NAMALWA (cell line): ENCODE data around the gene MYT1.

Experiments used
- DNase-seq: peaks from one replicate; pipeline ENCODE4 v3.0.0-alpha.2; 2015; ENCODE audit warnings: low spot score

MYT1 gene

GRCh38 chr20:64217539-64218221 is 53.4 kb downstream of the MYT1 start:
- no peak for DNase-seq

GRCh38 chr20:64219202-64219601 is 55.0 kb downstream of the MYT1 start:
- DNase-seq = no peak

GRCh38 chr20:64219730-64220129 is 55.5 kb downstream of the MYT1 start:
- DNase-seq = no peak

- DNase-seq = no peak
Measured at GRCh38 chr20:64220420-64220819, 56.2 kb downstream of the MYT1 start.

- no peak for DNase-seq
Measured at GRCh38 chr20:64220891-64221527, 56.8 kb downstream of the MYT1 start.

- DNase-seq = no peak
Measured at GRCh38 chr20:64222291-64222735, 58.1 kb downstream of the MYT1 start.

GRCh38 chr20:64222851-64223525 is 58.7 kb downstream of the MYT1 start:
- no peak for DNase-seq

GRCh38 chr20:64223526-64224067 is 59.3 kb downstream of the MYT1 start:
- DNase-seq = no peak

- DNase-seq = no peak
Measured at GRCh38 chr20:64224351-64225170, 60.3 kb downstream of the MYT1 start.

GRCh38 chr20:64225171-64225595 is 60.9 kb downstream of the MYT1 start:
- DNase-seq = no peak

- DNase-seq = no peak
Measured at GRCh38 chr20:64225828-64226598, 61.8 kb downstream of the MYT1 start.

GRCh38 chr20:64226686-64227580 is 62.7 kb downstream of the MYT1 start:
- DNase-seq = no peak

GRCh38 chr20:64228086-64228653 is 63.9 kb downstream of the MYT1 start:
- DNase-seq = no peak

- no peak for DNase-seq
Measured at GRCh38 chr20:64228751-64229506, 64.7 kb downstream of the MYT1 start.

GRCh38 chr20:64229507-64230061 is 65.3 kb downstream of the MYT1 start:
- DNase-seq = no peak

- DNase-seq = no peak
Measured at GRCh38 chr20:64230461-64231145, 66.4 kb downstream of the MYT1 start.

GRCh38 chr20:64231621-64232550 is 67.6 kb downstream of the MYT1 start:
- DNase-seq = no peak
